ENCODE measurements around the gene KCTD18.
A peak's percentile ranks its signal among the peaks of the same experiment; 100 is the strongest.

Gene KCTD18

GRCh38 chr2:200450288-200450687 lies 59.6 kb downstream of the KCTD18 start:
- Histone ChIP-seq H2AFZ (ENCODE audit: low read depth, low read length) (no peak overlapping the region), H3K9me3 (ENCODE audit: insufficient read depth, low read length) (no peaks in the 10 kb centered on the region), H4K20me1 (ENCODE audit: insufficient read depth, low read length) (no peaks in the 10 kb centered on the region), H3K4me3 (ENCODE audit: low read length) (no peak overlapping the region), H3K27ac (ENCODE audit: low read length) (no peak overlapping the region), H3K36me3 (replicated peaks; ENCODE audit: low read depth, low read length) (no peaks in the 10 kb centered on the region), H3K27me3 (ENCODE audit: low read depth, low read length) (0 out of 2 replicates have a peak, but pooled peaks cover 6% of the 10 kb centered on the region), H3K4me2 (ENCODE audit: low read length) (peak overlapping the region; percentile 15; the same call in 1 of the 2 replicates), H3K4me1 (ENCODE audit: low read length) (peaks cover 36% of the 10 kb centered on the region), H3K9ac (ENCODE audit: low read length) (no peak overlapping the region), H3K79me2 (ENCODE audit: low read length) (no peaks in the 10 kb centered on the region)
- TF ChIP-seq, protein P1, sequence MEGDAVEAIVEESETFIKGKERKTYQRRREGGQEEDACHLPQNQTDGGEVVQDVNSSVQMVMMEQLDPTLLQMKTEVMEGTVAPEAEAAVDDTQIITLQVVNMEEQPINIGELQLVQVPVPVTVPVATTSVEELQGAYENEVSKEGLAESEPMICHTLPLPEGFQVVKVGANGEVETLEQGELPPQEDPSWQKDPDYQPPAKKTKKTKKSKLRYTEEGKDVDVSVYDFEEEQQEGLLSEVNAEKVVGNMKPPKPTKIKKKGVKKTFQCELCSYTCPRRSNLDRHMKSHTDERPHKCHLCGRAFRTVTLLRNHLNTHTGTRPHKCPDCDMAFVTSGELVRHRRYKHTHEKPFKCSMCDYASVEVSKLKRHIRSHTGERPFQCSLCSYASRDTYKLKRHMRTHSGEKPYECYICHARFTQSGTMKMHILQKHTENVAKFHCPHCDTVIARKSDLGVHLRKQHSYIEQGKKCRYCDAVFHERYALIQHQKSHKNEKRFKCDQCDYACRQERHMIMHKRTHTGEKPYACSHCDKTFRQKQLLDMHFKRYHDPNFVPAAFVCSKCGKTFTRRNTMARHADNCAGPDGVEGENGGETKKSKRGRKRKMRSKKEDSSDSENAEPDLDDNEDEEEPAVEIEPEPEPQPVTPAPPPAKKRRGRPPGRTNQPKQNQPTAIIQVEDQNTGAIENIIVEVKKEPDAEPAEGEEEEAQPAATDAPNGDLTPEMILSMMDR (IDR thresholded peaks at IDR 0.05; ENCODE audit: low read depth, low read length), result no peak
- no peak for TF ChIP-seq EZH2phosphoT487 (IDR thresholded peaks at IDR 0.05; ENCODE audit: low read depth)

GRCh38 chr2:200449149-200449548 lies 60.7 kb downstream of the KCTD18 start:
- H3K4me2 ChIP-seq (ENCODE audit: low read length), result no peak overlapping the region
- H3K9me3 ChIP-seq (ENCODE audit: insufficient read depth, low read length), result no peaks in the 10 kb centered on the region
- H3K4me3 ChIP-seq (ENCODE audit: low read length), result no peak overlapping the region
- peaks cover 25% of the 10 kb centered on the region for H3K4me1 ChIP-seq (ENCODE audit: low read length)
- H2AFZ ChIP-seq (ENCODE audit: low read depth, low read length), result no peak overlapping the region
- H3K27ac ChIP-seq (ENCODE audit: low read length), result no peak overlapping the region
- H3K36me3 ChIP-seq (replicated peaks; ENCODE audit: low read depth, low read length), result no peaks in the 10 kb centered on the region
- TF ChIP-seq, protein P1 (IDR thresholded peaks at IDR 0.05; ENCODE audit: low read depth, low read length), result no peak
- TF ChIP-seq EZH2phosphoT487 (IDR thresholded peaks at IDR 0.05; ENCODE audit: low read depth), result no peak
- 0 out of 2 replicates have a peak, but pooled peaks cover 6% of the 10 kb centered on the region for H3K27me3 ChIP-seq (ENCODE audit: low read depth, low read length)
- H4K20me1 ChIP-seq (ENCODE audit: insufficient read depth, low read length), result no peaks in the 10 kb centered on the region
- no peak overlapping the region for H3K9ac ChIP-seq (ENCODE audit: low read length)
- no peaks in the 10 kb centered on the region for H3K79me2 ChIP-seq (ENCODE audit: low read length)

DNA sequence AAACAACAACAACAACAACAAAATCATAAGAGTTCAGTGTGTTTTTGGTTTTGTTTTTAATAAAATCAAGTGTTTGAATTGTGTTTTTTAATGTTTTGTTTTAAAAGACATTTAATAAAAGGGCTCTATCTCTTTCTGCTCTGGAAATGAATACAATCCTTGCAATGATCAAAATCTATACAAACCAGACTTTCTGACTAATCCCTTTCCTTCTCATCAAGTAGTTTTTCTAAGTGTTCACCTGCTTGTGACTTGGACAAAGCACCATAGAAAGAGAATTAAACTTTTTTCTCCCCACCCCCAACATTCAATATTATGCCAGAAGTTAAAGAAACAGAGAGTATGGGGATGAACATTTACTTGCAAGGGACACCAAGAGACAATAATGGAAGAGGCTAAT lies 61.4 kb downstream of the KCTD18 start:
- Histone ChIP-seq H2AFZ (ENCODE audit: low read depth, low read length) (no peak overlapping the region), H3K27me3 (ENCODE audit: low read depth, low read length) (0 out of 2 replicates have a peak, but pooled peaks cover 6% of the 10 kb centered on the region), H3K4me3 (ENCODE audit: low read length) (no peak overlapping the region), H3K36me3 (replicated peaks; ENCODE audit: low read depth, low read length) (no peaks in the 10 kb centered on the region), H3K9ac (ENCODE audit: low read length) (no peak overlapping the region), H3K79me2 (ENCODE audit: low read length) (no peaks in the 10 kb centered on the region), H3K27ac (ENCODE audit: low read length) (no peak overlapping the region), H3K9me3 (ENCODE audit: insufficient read depth, low read length) (no peaks in the 10 kb centered on the region), H4K20me1 (ENCODE audit: insufficient read depth, low read length) (no peaks in the 10 kb centered on the region), H3K4me1 (ENCODE audit: low read length) (peaks cover 23% of the 10 kb centered on the region), H3K4me2 (ENCODE audit: low read length) (no peak overlapping the region)
- no peak for TF ChIP-seq EZH2phosphoT487 (IDR thresholded peaks at IDR 0.05; ENCODE audit: low read depth)
- TF ChIP-seq, protein P1 (IDR thresholded peaks at IDR 0.05; ENCODE audit: low read depth, low read length), result no peak

- Histone ChIP-seq H3K79me2 (ENCODE audit: low read length) (no peaks in the 10 kb centered on the region), H3K27me3 (ENCODE audit: low read depth, low read length) (0 out of 2 replicates have a peak, but pooled peaks cover 6% of the 10 kb centered on the region), H2AFZ (ENCODE audit: low read depth, low read length) (no peak overlapping the region), H4K20me1 (ENCODE audit: insufficient read depth, low read length) (no peaks in the 10 kb centered on the region), H3K27ac (ENCODE audit: low read length) (no peak overlapping the region), H3K4me1 (ENCODE audit: low read length) (peaks cover 23% of the 10 kb centered on the region), H3K9me3 (ENCODE audit: insufficient read depth, low read length) (no peaks in the 10 kb centered on the region), H3K4me2 (ENCODE audit: low read length) (no peak overlapping the region), H3K36me3 (replicated peaks; ENCODE audit: low read depth, low read length) (no peaks in the 10 kb centered on the region), H3K9ac (ENCODE audit: low read length) (no peak overlapping the region), H3K4me3 (ENCODE audit: low read length) (no peak overlapping the region)
- TF ChIP-seq EZH2phosphoT487 (IDR thresholded peaks at IDR 0.05; ENCODE audit: low read depth), result no peak
Measured at GRCh38 chr2:200447139-200447855, 62.6 kb downstream of the KCTD18 start.

Data from OCI-LY3 (cell line).